Muscle layer of duodenum (tissue), 2 donors: ENCODE data around the gene CCDC88C.

Experiments
- H3K27ac ChIP-seq: one replicate; pipeline ENCODE4 v1.7.0; 2013; ENCODE audit warnings: mild to moderate bottlenecking, low read length
- H3K27me3 ChIP-seq: one replicate; pipeline ENCODE4 v1.7.0; 2013; ENCODE audit warnings: low read depth, mild to moderate bottlenecking, control low read depth, low read length
- H3K36me3 ChIP-seq, 2 donors: one replicate each; pipeline ENCODE4 v1.7.0; 2013; ENCODE audit warnings: low read length in 2 of 2, control low read depth in 1 of 2, mild to moderate bottlenecking in 1 of 2; ENCODE audit not compliant: insufficient read depth in 2 of 2, control insufficient read depth in 1 of 2
- H3K4me1 ChIP-seq, 2 donors: one replicate each; pipeline ENCODE4 v1.7.0; 2013; ENCODE audit warnings: low read length in 2 of 2, mild to moderate bottlenecking in 2 of 2, control low read depth in 1 of 2, moderate library complexity in 1 of 2; ENCODE audit not compliant: insufficient read depth in 2 of 2, control insufficient read depth in 1 of 2
- H3K4me3 ChIP-seq, 2 donors: one replicate each; pipeline ENCODE4 v1.7.0; 2013; ENCODE audit warnings: low read length in 2 of 2, low read depth in 1 of 2, mild to moderate bottlenecking in 1 of 2
- H3K9me3 ChIP-seq, 2 donors: one replicate each; pipeline ENCODE4 v1.7.0; 2013; ENCODE audit warnings: low read length in 2 of 2, control low read depth in 1 of 2, mild to moderate bottlenecking in 1 of 2; ENCODE audit not compliant: control insufficient read depth in 1 of 2
- donor health status: healthy.

The CCDC88C gene

DNA sequence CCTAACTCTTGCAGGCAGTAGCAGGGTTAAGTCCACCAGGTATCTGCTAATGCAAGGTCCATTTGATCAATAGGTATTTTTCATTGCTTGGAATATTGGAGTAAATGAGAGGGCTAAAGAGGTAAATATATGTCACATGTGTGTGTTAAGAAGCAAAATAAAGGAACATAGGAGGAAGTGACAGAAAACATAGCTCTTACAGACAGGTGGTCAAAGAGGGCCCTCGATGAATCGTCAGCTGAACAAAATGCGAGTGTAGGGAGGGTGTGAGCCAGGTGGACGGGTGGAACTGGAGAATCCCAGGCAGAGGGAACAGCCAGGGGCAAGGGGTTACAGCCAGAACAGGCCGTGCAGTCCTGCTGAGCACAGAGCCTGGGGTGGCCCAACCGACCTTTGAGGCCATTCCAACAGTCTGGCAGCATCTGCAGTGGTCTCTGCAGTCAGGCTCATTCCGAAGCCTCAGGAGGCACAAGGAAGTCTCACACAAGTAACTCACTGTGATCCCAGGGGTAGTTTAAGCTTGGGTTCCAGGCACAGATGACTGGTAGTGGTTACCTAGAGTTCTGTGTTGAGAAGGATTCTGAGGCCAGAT lies 43.2 kb downstream of the CCDC88C start:
- Histone ChIP-seq H3K27me3 (no peaks in the 10 kb centered on the region), H3K36me3 (no peaks in the 10 kb centered on the region), H3K9me3 (no peaks in the 10 kb centered on the region), H3K4me1 (peaks cover 22 to 32% of the 10 kb centered on the region in 2 donors), H3K4me3 (no peak overlapping the region), H3K27ac (peak overlapping the region; percentile 14)

DNA sequence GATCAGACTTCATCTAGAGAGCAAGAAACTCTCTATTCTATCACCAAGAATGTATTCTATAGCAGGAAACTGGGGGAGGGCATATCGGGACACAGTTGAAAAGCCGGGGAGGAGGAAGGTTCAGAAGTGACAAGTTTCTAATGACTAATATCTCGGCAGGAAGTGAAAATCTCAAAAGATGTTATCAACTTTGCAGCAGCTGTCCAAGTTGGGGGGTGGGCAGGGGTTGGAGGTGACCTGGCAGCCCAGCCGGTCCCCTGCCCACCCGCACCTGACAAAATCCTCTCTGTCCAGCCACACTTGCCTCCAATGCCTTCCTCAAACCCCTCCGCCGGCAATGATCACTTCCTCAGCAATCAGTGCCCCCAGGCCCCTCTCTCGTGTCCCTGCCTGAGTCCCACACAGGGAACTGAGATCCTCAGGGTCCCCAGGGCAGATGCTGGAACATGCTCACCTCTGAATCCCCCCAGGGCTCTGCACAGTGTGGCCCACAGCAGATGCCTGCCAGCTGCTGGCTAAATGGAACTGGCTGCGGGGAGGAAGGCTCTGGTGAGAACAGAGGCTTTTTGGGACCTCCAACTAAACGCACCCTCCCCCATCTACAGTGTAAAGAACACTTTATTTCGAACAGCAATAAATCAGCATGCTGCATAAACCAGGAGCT lies 43.9 kb downstream of the CCDC88C start:
- Histone ChIP-seq H3K27me3 (no peaks in the 10 kb centered on the region), H3K4me3 (no peak overlapping the region), H3K36me3 (no peaks in the 10 kb centered on the region), H3K27ac (peak overlapping the region; percentile 14), H3K4me1 (peaks cover 18 to 25% of the 10 kb centered on the region in 2 donors), H3K9me3 (no peaks in the 10 kb centered on the region)

DNA sequence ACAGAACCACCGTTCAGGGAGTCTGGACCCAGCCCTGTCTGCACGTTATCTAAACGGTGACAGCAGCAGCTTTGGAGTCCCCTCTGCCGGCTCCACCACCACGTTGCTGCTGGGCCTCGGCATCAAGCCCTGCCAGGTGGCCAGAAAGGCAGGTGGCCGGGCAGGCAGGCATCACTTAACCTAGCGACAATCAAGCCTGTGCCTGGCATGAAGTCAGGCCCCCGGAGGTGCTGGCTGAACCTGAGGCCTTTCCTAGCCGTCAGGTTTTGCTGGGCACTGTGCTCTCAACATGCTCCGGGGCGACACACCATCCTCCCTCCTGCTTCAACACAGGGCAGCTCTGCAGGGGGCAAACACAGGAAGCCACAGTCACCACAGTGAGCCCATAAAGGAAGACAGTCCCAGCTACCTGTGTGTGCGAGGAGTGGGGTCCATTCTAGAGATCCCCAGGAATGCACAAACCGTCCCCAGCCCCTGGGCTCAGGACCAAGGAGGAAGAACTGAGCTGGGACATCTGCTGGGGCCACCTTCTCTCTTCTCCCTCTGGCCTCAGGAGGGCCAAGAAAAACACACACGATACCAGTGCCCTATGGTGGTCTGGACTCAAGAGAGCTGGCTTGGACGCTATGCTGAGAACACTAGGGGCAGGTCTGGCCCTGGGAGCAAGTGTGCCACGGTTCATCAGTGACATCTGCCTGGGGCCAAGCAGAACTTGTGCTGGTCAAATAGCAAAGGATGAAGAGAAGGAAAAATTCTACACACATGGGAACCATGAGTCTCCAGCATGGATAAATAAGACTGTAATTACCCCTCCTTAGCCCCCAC lies 44.7 kb downstream of the CCDC88C start:
- Histone ChIP-seq H3K36me3 (no peaks in the 10 kb centered on the region), H3K4me1 (peaks cover 14 to 19% of the 10 kb centered on the region in 2 donors), H3K27me3 (no peaks in the 10 kb centered on the region), H3K4me3 (no peak overlapping the region), H3K9me3 (no peaks in the 10 kb centered on the region), H3K27ac (no peak overlapping the region)

GRCh38 chr14:91371990-91372375 lies 45.6 kb downstream of the CCDC88C start:
- Histone ChIP-seq H3K27ac (no peak overlapping the region), H3K9me3 (no peaks in the 10 kb centered on the region), H3K4me1 (peaks cover 12 to 14% of the 10 kb centered on the region in 2 donors), H3K36me3 (no peaks in the 10 kb centered on the region), H3K27me3 (no peaks in the 10 kb centered on the region), H3K4me3 (no peak overlapping the region)

DNA sequence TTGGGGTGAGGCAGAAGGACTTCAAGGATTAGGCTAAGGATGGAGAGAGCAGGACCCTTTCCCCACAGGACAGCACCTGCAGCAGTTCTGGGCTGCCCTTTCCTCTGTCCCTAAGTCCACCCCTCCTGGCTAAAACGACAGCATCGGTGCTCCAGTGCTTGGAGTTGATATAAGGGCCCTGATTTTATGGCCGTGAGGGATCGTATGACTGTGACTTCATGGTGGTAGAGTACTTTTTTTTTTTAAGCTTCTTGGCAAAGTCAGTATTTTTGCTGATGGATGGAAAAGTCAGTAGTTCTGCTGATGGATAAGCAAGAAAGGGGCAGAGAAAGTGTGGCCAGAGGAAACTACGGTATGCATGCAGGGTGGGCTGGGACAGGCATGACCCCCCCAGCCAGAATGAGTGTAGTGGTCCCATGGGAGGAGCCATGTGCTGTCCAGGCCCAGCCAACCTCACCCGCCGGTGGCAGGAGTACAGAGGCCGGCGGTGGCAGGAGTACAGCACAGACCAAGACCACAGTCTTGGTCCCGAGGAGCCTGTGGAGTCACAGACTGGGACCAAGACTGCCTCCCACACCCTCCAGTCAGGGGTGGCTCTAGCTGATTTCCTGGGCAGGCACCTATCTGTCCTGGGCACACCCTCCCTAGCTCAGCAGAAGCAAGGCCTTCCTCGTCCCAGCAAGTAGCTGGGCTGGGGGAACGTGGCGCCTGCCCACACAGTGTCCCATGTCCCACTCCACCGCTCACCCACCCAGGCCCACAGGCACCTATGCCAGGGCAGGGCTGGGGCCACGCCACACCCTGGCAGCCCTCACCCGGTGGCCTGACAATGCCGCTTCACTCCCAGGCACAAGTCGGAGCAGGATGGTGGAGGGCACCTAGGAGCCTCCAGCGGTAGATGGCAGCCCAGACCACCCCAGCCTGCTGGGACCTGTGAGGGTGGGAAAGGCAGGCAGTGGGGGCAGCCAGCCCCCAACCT lies 46.3 kb downstream of the CCDC88C start:
- Histone ChIP-seq H3K27me3 (no peaks in the 10 kb centered on the region), H3K27ac (no peak overlapping the region), H3K4me3 (no peak overlapping the region), H3K4me1 (peaks cover 12 to 14% of the 10 kb centered on the region in 2 donors), H3K9me3 (no peaks in the 10 kb centered on the region), H3K36me3 (no peaks in the 10 kb centered on the region)

GRCh38 chr14:91369628-91370445 lies 47.8 kb downstream of the CCDC88C start:
- Histone ChIP-seq H3K36me3 (no peaks in the 10 kb centered on the region), H3K4me1 (peaks cover 12 to 14% of the 10 kb centered on the region in 2 donors), H3K27ac (peak overlapping the region; percentile 23), H3K27me3 (no peaks in the 10 kb centered on the region), H3K9me3 (no peaks in the 10 kb centered on the region), H3K4me3 (no peak overlapping the region)

GRCh38 chr14:91368776-91369416 lies 48.7 kb downstream of the CCDC88C start:
- Histone ChIP-seq H3K36me3 (no peaks in the 10 kb centered on the region), H3K9me3 (no peaks in the 10 kb centered on the region), H3K27me3 (no peaks in the 10 kb centered on the region), H3K27ac (no peak overlapping the region), H3K4me1 (peaks cover 6 to 14% of the 10 kb centered on the region in 2 donors), H3K4me3 (no peak overlapping the region)

- Histone ChIP-seq H3K4me3 (no peak overlapping the region), H3K36me3 (no peaks in the 10 kb centered on the region), H3K4me1 (peaks cover 0 to 7% of the 10 kb centered on the region in 2 donors), H3K27ac (peak overlapping the region; percentile 16), H3K9me3 (no peaks in the 10 kb centered on the region), H3K27me3 (no peaks in the 10 kb centered on the region)
Observed at GRCh38 chr14:91367173-91368171, 50.1 kb downstream of the CCDC88C start.

DNA sequence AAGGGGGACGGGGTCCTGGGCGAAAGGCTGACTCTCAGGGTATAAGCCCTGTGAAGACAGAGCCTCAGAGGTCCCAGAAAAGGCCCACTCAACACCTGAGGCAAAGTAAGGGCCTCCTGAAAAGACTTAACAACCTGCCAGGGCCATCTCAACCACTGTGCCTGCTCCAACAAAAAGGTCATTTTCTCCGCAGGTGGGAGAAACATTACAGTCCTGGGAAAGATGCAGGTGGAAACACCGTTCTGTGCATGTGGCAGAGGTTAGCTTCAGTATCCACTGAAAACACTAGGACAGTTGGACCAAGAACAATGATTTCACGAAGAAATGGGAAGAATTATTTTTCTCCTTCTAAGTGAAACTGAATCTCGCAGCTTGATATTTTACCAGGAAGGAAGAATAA lies 50.9 kb downstream of the CCDC88C start:
- peak overlapping the region; percentile 2 for H3K27ac ChIP-seq
- H3K27me3 ChIP-seq = no peaks in the 10 kb centered on the region
- no peak overlapping the region for H3K4me3 ChIP-seq
- no peaks in the 10 kb centered on the region for H3K36me3 ChIP-seq
- peaks cover 0 to 7% of the 10 kb centered on the region in 2 donors for H3K4me1 ChIP-seq
- H3K9me3 ChIP-seq = no peaks in the 10 kb centered on the region
